NOMO-1 (cell line): ENCODE measurements around the gene BARX1.
"Not testable (repeated sequence)": the region's sequence is repeated elsewhere in the genome, so short reads cannot be mapped to it uniquely, and the experiment has no call there.

Source experiments
- DNase-seq, 2 experiments: peaks; one replicate each; lab custom pipeline; 2025; ENCODE audit not compliant: unreplicated experiment in 2 of 2; lab: John Stamatoyannopoulos, UW

The BARX1 gene

DNA sequence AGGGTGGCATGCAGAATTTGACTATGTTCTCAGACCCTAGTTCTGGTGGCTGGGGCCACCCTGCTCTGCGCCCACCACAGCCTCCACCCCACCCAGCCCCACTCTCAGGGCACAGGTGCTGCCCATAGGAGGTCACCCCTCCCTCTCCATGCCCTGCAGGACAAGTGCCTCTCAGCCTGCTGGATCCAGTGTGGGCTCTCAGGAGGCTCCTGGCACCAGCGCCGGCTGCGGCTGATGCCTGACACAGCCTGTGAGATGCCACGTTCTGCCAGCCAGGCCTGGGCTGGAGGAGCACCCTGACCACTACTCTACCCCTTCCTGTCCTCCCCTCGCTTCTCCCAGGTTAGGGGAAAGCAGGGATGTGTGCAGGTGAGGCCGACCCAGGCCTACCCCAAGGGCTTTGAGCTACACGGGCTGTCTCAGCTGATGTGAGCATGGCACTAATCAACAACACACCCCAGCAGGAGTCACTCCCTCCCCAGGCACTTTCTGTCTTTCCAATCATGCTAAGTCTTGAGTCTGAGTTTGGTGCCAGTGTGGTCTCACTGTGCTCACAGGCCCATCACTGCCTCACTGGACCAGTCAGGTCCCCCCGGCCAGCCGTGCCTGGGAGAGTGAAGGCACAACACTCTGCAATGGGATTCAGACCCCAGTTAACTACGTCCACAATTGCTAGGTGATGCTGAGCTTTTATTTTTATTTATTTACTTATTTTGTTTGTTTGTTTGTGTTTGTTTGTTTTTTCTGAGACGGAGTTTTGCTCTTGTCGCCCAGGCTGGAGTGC lies 12.1 kb upstream of the BARX1 start:
- no peak for DNase-seq

DNA sequence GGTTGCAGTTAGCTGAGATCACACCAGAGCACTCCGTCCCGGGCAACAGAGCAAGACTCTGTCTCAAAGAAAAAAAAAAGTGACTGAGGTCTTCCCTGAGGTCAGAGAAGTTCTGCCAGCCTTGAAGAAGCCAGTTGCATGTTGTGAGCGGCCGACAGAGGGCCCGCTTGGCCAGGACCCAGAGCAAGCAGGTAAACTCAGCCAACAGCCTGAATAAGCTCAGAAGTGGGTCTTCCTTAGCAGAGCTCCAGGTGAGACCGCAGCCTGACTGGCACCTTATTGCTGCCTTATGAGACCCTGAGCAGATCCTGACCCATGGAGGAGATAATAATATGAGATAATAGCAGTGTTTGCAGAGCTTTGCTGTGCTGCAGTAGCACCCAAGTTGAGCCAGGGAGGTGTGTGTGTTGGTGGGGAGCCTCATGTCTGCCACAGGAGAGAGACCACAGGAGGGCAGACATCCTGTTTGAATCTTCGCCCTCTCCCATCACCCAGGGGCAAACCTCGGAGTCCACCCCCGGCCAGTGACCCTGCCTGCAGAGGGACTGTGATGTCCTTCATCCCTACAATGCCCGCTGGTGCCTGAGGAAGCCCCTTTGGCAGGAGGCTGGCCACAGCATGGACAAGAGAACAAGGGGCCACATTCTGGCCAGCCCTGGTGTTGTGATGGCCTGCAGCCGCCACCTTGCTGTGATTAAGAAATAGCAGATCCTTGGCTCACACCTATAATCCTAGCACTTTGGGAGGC lies 10.8 kb upstream of the BARX1 start:
- no peak for DNase-seq

GRCh38 chr9:93964685-93965084 lies 9.5 kb upstream of the BARX1 start:
- DNase-seq = no peak

GRCh38 chr9:93963969-93964368 lies 8.8 kb upstream of the BARX1 start:
- DNase-seq = no peak

GRCh38 chr9:93963489-93963888 lies 8.3 kb upstream of the BARX1 start:
- not testable (repeated sequence) for DNase-seq

DNA sequence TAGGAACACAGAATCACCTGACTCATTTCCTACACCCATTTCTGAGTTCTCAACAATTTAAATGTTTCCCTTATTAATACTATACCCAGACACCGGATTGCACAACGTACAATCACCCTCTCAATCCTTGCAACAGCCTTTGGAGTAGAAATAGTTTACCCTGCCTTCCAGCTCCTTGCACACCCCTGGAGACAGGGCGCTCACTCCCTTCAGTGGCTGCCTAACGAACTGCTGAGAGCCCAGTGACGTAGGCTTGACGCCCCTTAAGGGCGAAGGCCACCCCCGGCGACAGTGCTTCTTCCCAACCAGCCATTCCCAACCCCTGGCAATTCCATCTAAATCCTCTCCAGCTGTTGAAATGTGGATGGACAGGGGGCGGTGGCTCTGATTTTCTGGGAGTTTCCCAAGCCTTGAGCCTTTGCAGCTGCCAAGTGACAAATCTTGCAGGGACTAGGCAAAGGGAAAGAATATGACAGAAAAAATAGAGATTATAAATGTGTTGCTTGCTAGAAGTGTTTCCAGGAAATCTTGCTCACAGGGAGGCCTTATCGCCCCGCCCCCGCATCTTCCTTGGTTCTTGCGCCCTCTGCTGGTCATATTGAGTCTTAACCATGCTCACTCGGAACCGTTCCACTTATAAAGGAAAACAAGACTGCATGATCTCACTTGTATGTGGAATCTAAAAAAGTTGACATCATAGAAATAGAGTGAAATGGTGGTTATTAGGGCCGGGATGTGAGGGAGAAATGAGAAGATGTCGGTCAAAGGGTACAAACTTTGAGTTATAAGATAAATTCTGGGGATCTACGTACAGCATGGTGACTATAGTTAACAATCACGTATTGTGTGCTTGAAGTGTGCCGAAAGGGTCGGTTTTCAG lies 7.6 kb upstream of the BARX1 start:
- peak; percentile 57 to 88 for DNase-seq

DNA sequence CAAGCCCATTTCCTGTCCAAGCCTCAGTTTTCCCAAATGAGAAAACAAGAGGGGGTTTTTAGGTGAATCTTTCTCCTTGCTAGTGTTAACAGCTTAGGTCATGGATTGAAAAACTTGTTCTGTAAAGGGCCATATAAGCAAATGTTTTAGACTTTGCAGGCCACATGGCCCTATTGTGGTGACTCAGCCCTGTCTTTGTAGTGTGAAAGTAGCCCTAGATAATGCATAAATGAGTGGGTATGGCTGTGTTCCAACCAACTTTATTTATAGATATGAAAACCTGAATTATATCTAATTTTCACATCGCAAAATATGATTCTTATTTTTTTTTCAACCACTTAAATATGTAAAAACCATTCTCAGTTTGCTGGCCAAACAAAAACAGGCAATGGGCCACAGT lies 6.9 kb upstream of the BARX1 start:
- DNase-seq = no peak

DNA sequence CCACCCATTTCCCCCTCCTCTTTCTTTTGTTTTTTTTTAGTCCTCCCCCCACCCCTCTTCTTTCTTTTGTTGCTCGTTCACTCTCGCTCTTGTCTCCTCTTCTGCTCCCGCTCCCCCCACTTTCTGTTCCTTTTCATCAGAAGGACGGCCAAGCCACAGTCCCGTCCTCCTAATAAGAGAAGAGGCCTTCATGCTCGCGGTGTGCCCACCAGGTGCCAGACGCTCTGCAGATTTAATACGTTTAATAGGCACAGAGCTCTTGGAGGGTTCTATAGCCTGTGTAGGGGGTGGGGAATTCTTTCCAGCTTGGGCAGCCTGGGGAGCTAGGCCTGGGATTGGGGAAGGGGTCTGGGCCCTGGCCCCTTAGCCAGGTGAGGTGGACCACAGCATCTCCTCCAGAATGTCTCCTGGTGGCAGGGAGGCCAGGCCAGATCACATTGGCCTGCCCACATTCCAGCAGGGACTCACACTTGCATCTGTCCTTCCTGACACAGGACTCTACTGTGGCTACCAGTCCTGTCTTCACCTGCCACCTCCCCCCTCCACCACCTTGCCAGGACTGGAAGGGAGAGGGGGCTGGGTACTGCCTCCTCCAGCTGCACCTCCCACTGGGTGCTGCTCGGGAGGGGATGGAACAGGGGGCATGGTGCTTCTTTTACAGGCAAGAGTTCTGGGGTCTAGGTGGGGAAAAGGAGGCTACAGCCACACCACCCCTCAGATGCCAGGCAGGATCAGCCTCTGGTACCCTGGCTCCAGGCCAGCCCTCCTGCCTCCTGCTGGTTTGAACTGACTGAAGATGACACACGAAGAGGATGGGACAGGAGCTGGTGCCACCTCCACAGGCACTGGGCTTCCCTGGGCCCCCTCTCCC lies 6.1 kb upstream of the BARX1 start:
- peak in 1 of 2 experiments; percentile 4 for DNase-seq

DNA sequence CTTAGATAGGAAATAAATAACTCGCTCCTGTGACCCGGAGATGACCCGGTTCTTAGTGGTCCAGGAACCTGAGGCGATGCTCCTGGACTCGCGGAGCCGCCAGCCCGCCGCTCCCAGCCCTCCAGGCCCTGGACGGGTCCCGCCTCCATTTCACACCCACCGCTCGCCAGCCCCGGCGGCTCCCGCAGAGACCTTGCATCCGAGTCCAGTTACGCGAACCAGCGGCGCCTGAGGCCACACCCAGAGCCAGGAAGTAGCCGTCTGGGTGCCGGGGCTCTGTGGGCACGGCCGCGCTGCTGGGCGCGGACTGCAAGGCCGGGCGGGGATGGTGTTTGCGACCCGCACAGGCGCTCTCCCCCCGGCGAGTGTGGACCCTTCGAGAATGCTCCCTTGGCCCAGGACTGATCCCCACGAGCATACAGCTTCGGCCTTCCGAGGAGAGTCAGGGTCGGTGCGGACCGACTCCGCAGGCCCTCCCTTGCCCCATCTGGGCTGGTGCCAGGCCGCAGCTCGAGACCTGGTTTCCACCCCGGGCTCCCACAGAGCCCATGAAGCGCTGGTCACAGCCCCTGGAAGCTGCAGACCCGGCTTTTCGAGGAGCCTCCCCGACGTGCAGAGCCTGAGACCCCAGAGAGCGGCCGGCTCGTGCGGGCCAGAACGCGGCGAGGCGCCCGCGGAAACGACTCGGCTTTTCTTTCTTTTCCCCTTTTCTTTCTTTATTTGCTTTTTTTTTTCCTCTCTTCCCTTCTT lies 5.2 kb upstream of the BARX1 start:
- no peak for DNase-seq

DNA sequence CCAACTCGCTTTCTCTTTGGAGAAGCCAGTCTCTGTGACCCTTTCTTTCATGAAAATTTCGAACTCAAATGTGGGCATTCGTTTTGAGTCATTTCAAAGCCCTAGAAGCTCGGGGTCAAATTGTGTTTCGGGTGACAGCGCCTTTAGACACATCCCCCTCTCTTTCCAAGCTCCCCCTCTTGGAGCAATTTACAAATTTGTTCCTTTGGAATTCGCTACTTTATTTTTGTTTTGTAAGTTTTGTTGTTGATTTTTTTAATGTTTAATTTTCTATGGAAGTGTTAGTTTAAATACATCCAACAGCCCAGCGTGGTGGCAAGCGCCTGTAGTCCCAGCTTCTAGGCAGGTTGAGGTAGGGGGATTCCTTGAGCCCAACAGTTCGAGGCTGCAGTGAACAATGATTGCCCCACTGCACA lies 4.6 kb upstream of the BARX1 start:
- DNase-seq = no peak

DNA sequence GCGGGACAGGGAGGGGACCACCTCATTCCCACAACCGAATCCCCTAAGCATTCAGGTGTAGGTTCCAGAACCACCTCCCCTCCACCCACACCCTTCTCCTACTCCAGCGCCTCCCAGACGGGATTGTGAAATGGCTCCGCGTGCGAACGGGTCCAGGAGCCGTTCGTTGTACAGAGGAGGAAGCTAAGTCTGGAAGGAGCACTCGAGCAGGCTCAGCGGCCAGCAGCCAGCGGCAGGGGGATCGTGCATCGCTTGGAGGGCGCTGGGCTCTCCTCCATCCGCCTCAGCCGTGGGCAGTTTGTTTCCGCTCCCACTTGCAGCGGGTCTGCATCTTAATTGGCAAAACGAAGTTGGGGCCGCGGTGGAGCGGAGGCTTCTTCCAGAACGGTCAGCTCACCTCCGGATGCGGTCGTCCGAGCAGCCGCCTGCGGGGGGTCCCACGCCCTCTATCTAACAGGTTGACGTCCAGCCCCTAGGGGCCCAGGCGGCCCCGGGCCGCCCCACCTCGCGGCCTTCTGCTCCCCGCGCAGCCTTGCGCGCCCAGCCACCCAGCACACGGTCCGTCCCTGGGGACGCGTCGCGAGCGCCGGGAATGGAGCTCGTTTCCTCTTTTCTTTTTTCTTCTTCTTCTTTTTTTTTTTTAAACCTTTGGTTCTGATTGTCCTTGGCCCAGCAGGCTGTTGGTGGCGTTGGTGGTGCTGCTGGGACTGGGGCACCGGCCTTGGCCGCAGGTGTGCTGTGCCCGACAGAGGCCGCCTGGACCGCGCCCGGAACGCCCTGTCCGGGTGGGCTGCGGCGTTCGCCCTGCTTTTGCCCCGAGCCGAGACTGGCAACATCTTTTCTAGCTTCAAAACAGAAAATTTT lies 3.9 kb upstream of the BARX1 start:
- DNase-seq = peak; percentile 40 to 54

GRCh38 chr9:93958121-93958818 lies 3.1 kb upstream of the BARX1 start:
- peak in 1 of 2 experiments; percentile 19 for DNase-seq

DNA sequence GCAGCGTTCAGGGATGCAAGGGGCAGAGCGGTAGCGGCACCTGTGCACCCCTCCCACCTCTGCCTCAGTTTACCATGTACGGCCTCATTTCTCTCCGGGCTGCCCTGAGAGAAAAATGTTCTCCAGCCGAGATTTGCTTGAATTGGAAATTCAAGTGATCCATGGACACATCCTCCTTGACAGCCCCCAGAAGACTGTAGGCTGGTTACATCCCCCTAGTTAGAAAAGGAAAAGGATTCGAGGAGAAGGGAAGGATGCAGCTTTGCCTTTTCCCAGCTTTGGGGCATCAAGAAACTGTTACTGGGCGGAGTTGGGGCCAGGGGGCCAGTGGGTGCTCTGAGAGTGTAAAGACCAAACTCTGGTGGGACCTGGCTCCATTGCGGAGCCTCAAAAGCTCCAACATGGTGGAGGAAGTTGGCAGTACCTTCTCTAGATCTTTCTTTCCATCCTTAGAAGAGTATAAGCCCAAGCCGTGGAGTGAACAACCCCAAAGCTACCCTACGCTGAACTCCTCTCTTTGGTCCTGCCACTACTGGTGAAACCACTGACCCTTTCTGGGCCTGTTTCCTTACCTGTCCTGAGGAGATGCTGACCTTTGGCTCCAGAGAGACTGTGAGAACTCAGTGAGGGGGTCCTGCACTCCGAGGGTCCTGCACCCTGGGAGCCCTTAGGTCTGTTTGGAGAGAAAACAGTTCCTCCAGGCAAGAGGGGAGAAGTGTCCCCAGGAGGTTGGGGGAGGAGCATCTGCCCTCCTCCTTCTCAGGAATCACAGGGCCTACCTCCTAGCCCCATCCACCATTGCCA lies 1.0 kb upstream of the BARX1 start:
- DNase-seq = no peak

- DNase-seq = no peak
These were observed 607 bp downstream of the BARX1 start for GRCh38 chr9:93954434-93955061.

- DNase-seq = no peak
These were observed 1.4 kb downstream of the BARX1 start for GRCh38 chr9:93953496-93954433.
